ENCODE data around the gene SRPX. TPM values are rescaled to one million over a fixed set of nuclear protein-coding genes. Genes with fewer than 3 reads are reported as not detected.

Gene SRPX
- total RNA-seq, 3 donors from 2014 or later: 6.3 to 50.7 (median 32.6) TPM

DNA sequence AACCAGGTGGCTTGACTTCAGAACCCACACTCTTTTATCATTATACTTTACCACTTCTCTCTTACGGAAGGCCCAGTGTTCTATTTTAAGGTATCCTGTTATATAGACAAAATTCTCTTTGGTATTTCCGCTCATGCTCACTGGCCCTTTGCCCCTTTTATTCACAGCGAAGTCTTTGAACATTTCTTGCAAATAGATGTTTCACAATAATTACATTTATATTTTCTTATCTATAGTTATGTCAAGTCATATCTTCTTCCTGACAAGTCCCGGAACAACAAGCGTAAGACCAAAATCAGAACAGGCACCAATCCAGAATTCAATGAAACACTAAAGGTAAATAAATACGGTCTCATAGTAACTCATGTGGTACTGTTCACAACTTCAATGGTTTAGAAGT is 112.3 kb downstream of the SRPX start:
- intact Hi-C loops (cut with DNase I, micrococcal nuclease): no loop called here
- TF ChIP-seq, protein P1, sequence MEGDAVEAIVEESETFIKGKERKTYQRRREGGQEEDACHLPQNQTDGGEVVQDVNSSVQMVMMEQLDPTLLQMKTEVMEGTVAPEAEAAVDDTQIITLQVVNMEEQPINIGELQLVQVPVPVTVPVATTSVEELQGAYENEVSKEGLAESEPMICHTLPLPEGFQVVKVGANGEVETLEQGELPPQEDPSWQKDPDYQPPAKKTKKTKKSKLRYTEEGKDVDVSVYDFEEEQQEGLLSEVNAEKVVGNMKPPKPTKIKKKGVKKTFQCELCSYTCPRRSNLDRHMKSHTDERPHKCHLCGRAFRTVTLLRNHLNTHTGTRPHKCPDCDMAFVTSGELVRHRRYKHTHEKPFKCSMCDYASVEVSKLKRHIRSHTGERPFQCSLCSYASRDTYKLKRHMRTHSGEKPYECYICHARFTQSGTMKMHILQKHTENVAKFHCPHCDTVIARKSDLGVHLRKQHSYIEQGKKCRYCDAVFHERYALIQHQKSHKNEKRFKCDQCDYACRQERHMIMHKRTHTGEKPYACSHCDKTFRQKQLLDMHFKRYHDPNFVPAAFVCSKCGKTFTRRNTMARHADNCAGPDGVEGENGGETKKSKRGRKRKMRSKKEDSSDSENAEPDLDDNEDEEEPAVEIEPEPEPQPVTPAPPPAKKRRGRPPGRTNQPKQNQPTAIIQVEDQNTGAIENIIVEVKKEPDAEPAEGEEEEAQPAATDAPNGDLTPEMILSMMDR (IDR thresholded peaks at IDR 0.05): no peak
- no peaks in the 10 kb centered on the region for H3K9me3 ChIP-seq
- no peaks in the 10 kb centered on the region for H3K4me1 ChIP-seq (ENCODE audit: low read depth)
- H3K36me3 ChIP-seq (ENCODE audit: low read depth): no peaks in the 10 kb centered on the region
- H3K4me3 ChIP-seq: no peak overlapping the region
- ATAC-seq (no peak), DNase-seq (no peak)

DNA sequence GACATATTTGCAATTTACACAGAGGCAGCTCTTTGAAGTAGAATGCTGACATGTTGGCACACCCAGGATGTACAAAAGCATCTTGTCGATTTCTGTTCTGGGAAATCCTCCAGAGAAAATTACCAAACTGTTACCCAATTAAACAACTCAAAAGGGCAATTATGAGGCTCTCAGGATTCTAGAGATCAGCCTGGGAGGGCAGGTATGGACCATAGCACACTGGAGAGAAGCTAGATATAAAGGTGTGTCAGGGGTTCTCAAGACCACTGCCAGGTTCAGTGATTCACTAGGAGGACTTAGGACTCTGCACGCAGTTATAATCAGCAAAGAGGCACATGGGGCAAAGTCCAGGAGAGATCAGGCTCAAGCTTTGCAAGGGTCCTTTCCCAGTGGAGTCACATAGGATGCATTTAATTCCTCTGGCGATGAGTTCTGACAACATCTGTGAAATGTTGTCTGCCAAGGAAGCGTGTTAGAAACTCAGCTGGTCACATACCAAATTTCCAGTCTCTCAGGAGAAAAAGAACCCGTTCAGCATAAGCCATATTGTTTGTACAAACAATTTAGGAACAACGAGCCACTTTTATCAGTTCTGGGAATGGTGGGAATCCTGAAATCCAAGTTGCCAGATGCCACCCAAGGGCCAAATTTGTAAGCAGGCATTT is 113.5 kb downstream of the SRPX start:
- TF ChIP-seq, protein P1 (IDR thresholded peaks at IDR 0.05): no peak
- Histone ChIP-seq H3K4me1 (ENCODE audit: low read depth) (no peaks in the 10 kb centered on the region), H3K9me3 (no peaks in the 10 kb centered on the region), H3K4me3 (no peak overlapping the region), H3K36me3 (ENCODE audit: low read depth) (no peaks in the 10 kb centered on the region)
- ATAC-seq (peak; percentile 72), DNase-seq (peak in 1 of 3 donors; percentile 19)
- intact Hi-C loops (cut with DNase I, micrococcal nuclease): no loop called here

DNA sequence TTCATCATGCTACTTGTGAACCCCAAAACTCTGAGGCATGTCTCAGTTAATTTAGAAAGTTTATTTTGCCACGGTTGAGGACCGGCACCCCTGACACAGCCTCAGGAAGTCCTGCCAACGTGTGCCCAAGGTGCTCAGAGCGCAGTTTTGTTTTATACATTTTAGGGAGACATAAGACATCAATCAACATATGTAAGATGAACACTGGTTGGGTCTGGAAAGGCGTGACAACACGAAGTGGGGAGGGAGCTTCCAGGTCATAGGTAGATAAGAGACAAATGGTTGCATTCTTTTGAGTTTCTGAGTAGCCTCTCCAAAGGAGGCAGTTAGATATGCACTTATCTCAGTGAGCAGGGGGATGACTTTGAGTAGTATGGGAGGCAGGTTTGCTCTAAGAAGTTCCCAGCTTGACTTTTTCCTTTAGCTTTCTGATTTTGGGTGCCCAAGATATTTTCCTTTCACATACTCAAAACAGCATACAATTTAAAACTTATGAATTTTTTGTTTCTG is 115.4 kb downstream of the SRPX start:
- Histone ChIP-seq H3K9me3 (no peaks in the 10 kb centered on the region), H3K4me1 (ENCODE audit: low read depth) (no peaks in the 10 kb centered on the region), H3K36me3 (ENCODE audit: low read depth) (no peaks in the 10 kb centered on the region), H3K4me3 (no peak overlapping the region)
- TF ChIP-seq, protein P1 (IDR thresholded peaks at IDR 0.05): no peak
- ATAC-seq: no peak
- intact Hi-C loops (cut with DNase I, micrococcal nuclease): no loop called here
- no peak for DNase-seq

DNA sequence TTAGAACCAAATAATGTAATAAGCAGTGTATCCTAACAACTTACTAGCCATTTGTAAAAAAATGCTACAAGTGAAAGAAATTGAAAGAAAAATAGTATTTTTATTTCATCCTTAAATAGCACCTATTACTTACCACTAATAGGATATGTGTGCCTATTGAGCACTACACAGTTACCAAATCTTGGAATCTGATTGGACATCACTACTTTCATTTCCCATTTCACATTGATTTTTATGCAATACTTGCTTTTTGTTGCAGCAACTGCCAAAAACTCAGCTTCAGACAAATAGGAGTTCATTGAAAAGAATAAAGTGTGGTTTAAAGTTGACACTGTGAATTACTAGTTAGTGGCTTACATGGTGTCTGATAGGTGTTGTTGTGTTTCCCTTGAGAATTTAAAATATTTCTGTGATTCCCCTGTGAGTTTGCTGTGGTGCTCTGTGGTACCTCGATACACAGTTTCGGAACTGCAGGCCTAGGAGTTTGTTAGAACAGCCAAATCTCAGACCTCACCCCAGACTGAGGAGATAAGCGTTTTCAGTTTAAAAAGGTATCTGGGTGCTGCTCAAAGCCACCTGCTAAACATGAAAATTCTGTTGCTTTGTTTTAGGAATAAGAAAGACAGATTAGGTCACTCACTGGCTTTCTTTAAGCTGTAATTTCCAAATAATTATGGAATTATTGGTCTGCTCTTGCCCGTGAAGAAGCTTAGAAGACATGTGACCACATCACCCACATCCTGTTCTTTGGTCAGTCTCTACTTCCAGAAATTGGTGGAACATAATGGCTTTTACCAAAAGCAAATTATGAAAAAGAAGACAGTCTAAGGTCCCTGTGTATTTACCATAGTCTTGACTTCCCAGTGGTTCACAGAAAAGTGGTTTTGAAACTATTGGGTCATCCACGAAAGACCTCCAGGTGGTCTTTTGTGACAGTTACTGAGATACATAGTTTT is 116.5 kb downstream of the SRPX start:
- no peak for DNase-seq

DNA sequence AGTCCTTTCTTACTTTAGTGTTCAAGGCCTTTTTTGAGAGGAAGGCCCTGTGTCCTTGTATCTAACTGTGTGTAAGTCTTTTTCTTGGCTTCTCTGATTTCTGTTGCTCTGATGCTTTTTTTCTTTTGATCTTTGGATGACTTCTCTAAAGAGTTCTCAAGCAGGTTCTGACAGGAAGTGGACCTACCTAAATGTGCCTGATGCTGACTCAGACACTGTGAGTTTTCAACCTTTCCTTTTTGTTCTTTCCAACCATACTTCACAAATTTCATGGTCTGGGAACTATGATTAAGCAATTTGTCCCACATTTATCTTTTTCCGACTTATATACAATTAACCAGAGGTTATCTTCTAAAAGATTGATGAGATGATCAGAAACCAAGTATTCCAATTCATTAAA is 117.8 kb downstream of the SRPX start:
- no peaks in the 10 kb centered on the region for H3K9me3 ChIP-seq

More for the DNA sequence above, 116.5 kb downstream of the SRPX start:
- ATAC-seq: no peak
- Histone ChIP-seq H3K9me3 (no peaks in the 10 kb centered on the region), H3K36me3 (ENCODE audit: low read depth) (no peaks in the 10 kb centered on the region), H3K4me3 (no peak overlapping the region), H3K4me1 (ENCODE audit: low read depth) (no peaks in the 10 kb centered on the region)
- TF ChIP-seq, protein P1 (IDR thresholded peaks at IDR 0.05): no peak
- intact Hi-C loops (cut with DNase I, micrococcal nuclease): no loop called here

More for the DNA sequence above, 117.8 kb downstream of the SRPX start:
- intact Hi-C loops (cut with DNase I, micrococcal nuclease): no loop called here
- ATAC-seq (no peak), DNase-seq (no peak)
- TF ChIP-seq, protein P1 (IDR thresholded peaks at IDR 0.05): no peak
- Histone ChIP-seq H3K36me3 (ENCODE audit: low read depth) (no peaks in the 10 kb centered on the region), H3K4me1 (ENCODE audit: low read depth) (no peaks in the 10 kb centered on the region), H3K4me3 (no peak overlapping the region)
